Measurements from ENCODE around the gene PRDM2.

PRDM2 gene

GRCh38 chr1:13832100-13832499, 132.1 kb downstream of the PRDM2 start:
- no peak overlapping the region for H3K27ac ChIP-seq (ENCODE audit: extremely low read depth, low read depth, low read length)
- no peak overlapping the region for H3K4me3 ChIP-seq (ENCODE audit: low read depth, low read length)
- no peak for TF ChIP-seq ZSCAN30 (tag by site-specific recombination; IDR thresholded peaks at IDR 0.05)
- no peak for TF ChIP-seq ZNF248 (tag by site-specific recombination; IDR thresholded peaks at IDR 0.05)
- TF ChIP-seq PRDM6 (tag by site-specific recombination; IDR thresholded peaks at IDR 0.05), result no peak
- TF ChIP-seq ZNF311 (tag by site-specific recombination; IDR thresholded peaks at IDR 0.05; ENCODE audit: borderline replicate concordance), result no peak
- no peak for TF ChIP-seq ZBTB17 (tag by site-specific recombination; IDR thresholded peaks at IDR 0.05)
- no peak for TF ChIP-seq ZSCAN23 (tag by site-specific recombination; IDR thresholded peaks at IDR 0.05)
- no peak for TF ChIP-seq ZNF843 (tag by site-specific recombination; IDR thresholded peaks at IDR 0.05)
- no peak for TF ChIP-seq ZNF623 (tag by site-specific recombination; IDR thresholded peaks at IDR 0.05)
- TF ChIP-seq SETDB1 (IDR thresholded peaks at IDR 0.05; ENCODE audit: insufficient read length, low read length), result no peak
- TF ChIP-seq ZBTB20 (tag by site-specific recombination; IDR thresholded peaks at IDR 0.05), result no peak
- no peak for TF ChIP-seq IKZF3 (tag by site-specific recombination; IDR thresholded peaks at IDR 0.05)
- no peaks in the 10 kb centered on the region for H3K4me1 ChIP-seq (ENCODE audit: control insufficient read depth, insufficient read depth, low read length)
- H3K9me3 ChIP-seq (ENCODE audit: control insufficient read depth, insufficient read depth, low read depth, low read length), result no peaks in the 10 kb centered on the region
- ChIA-PET POLR2A (no interaction called here), CTCF (no interaction called here)
- H3K36me3 ChIP-seq (ENCODE audit: control insufficient read depth in 2 of 2, insufficient read depth in 1 of 2, low read length in 2 of 2), result no peaks in the 10 kb centered on the region

GRCh38 chr1:13832536-13832935, 132.5 kb downstream of the PRDM2 start:
- H3K27ac ChIP-seq (ENCODE audit: extremely low read depth, low read depth, low read length), result no peak overlapping the region
- H3K9me3 ChIP-seq (ENCODE audit: control insufficient read depth, insufficient read depth, low read depth, low read length), result no peaks in the 10 kb centered on the region
- no peak overlapping the region for H3K4me3 ChIP-seq (ENCODE audit: low read depth, low read length)
- TF ChIP-seq ZNF629 (tag by site-specific recombination; IDR thresholded peaks at IDR 0.05) (no peak), EGR2 (tag by site-specific recombination; IDR thresholded peaks at IDR 0.05; ENCODE audit: low read depth) (no peak), ZNF354C (tag by site-specific recombination; IDR thresholded peaks at IDR 0.05; ENCODE audit: borderline replicate concordance, low read depth) (no peak), ZBTB17 (tag by site-specific recombination; IDR thresholded peaks at IDR 0.05) (no peak), ZNF501 (tag by site-specific recombination; IDR thresholded peaks at IDR 0.05) (no peak), ZNF530 (tag by site-specific recombination; IDR thresholded peaks at IDR 0.05; ENCODE audit: low read depth) (no peak)
- H3K4me1 ChIP-seq (ENCODE audit: control insufficient read depth, insufficient read depth, low read length), result no peaks in the 10 kb centered on the region
- ChIA-PET POLR2A (no interaction called here), CTCF (no interaction called here)
- H3K36me3 ChIP-seq (ENCODE audit: control insufficient read depth in 2 of 2, insufficient read depth in 1 of 2, low read length in 2 of 2), result no peaks in the 10 kb centered on the region

- Histone ChIP-seq H3K4me3 (ENCODE audit: low read depth, low read length) (no peak overlapping the region), H3K27ac (ENCODE audit: extremely low read depth, low read depth, low read length) (no peak overlapping the region), H3K36me3 (ENCODE audit: control insufficient read depth in 2 of 2, insufficient read depth in 1 of 2, low read length in 2 of 2) (no peaks in the 10 kb centered on the region), H3K9me3 (ENCODE audit: control insufficient read depth, insufficient read depth, low read depth, low read length) (no peaks in the 10 kb centered on the region), H3K4me1 (ENCODE audit: control insufficient read depth, insufficient read depth, low read length) (no peaks in the 10 kb centered on the region)
- CTCF ChIA-PET, result no interaction called here
- POLR2A ChIA-PET, result no interaction called here
- TF ChIP-seq ZNF664 (tag by site-specific recombination; IDR thresholded peaks at IDR 0.05) (no peak), ZNF560 (tag by site-specific recombination; IDR thresholded peaks at IDR 0.05; ENCODE audit: borderline replicate concordance) (no peak), ZNF585B (tag by site-specific recombination; IDR thresholded peaks at IDR 0.05) (no peak), ZNF148 (tag by site-specific recombination; IDR thresholded peaks at IDR 0.05; ENCODE audit: borderline replicate concordance) (no peak), ZNF610 (tag by site-specific recombination; IDR thresholded peaks at IDR 0.05; ENCODE audit: borderline replicate concordance) (no peak), ZNF404 (tag by site-specific recombination; IDR thresholded peaks at IDR 0.05) (no peak), SALL2 (tag by site-specific recombination; IDR thresholded peaks at IDR 0.05; ENCODE audit: borderline replicate concordance) (no peak), ZNF280C (tag by site-specific recombination; IDR thresholded peaks at IDR 0.05) (no peak), ZNF48 (tag by site-specific recombination; IDR thresholded peaks at IDR 0.05) (no peak)
Observed at GRCh38 chr1:13836136-13836535, 136.1 kb downstream of the PRDM2 start.

All from HEK293 (cell line).